ENCODE results near the gene ARHGAP20. TPM values are rescaled to one million over a fixed set of nuclear protein-coding genes. Genes with fewer than 3 reads are reported as not detected.

Gene ARHGAP20
- total RNA-seq, 1 donor from 2014 or later = 5.5 TPM

- Histone ChIP-seq H3K27me3 (ENCODE audit: low read depth) (no peaks in the 10 kb centered on the region), H3K9me3 (no peaks in the 10 kb centered on the region), H3K4me3 (no peak overlapping the region), H3K36me3 (no peaks in the 10 kb centered on the region), H3K27ac (no peak overlapping the region), H3K4me1 (peaks cover 7% of the 10 kb centered on the region)
- intact Hi-C loops (cut with DNase I) = no loop called here
- TF ChIP-seq CTCF (IDR thresholded peaks at IDR 0.05) = peak; percentile 34
- no peak for ATAC-seq
- DNase-seq = no peak
These were observed 183.2 kb downstream of the ARHGAP20 start for GRCh38 chr11:110529043-110529442.

- H3K27me3 ChIP-seq (ENCODE audit: low read depth) = no peaks in the 10 kb centered on the region
- no peak for ATAC-seq
- intact Hi-C loops (cut with DNase I) = no loop called here
These were observed 185.1 kb downstream of the ARHGAP20 start for GRCh38 chr11:110527146-110527545.

More at GRCh38 chr11:110527146-110527545, 185.1 kb downstream of the ARHGAP20 start:
- DNase-seq = no peak
- Histone ChIP-seq H3K4me1 (peaks cover 7% of the 10 kb centered on the region), H3K9me3 (no peaks in the 10 kb centered on the region), H3K4me3 (no peak overlapping the region), H3K36me3 (no peaks in the 10 kb centered on the region), H3K27ac (no peak overlapping the region)
- no peak for TF ChIP-seq CTCF (IDR thresholded peaks at IDR 0.05)
